ENCODE data around the gene RELT. TPM values are rescaled to one million over a fixed set of nuclear protein-coding genes. Genes with fewer than 3 reads are reported as not detected.

Gene RELT
- total RNA-seq, 1 experiment from 2014 or later: 10.2 TPM

- H2BK12ac ChIP-seq (ENCODE audit: insufficient read length, low read depth, low read length): no peak overlapping the region
- H3K9me3 Mint-ChIP-seq: no peaks in the 10 kb centered on the region
- no peak overlapping the region for H3K23ac ChIP-seq (ENCODE audit: insufficient read length, low read depth, low read length)
- H3K36me3 Mint-ChIP-seq (ENCODE audit: insufficient read depth in 1 of 3, low read depth in 3 of 3): peaks cover 0 to 3% (median 0%) of the 10 kb centered on the region in 3 experiments; a peak in 1 of 7 replicates
- no peak overlapping the region for H2BK20ac ChIP-seq (ENCODE audit: low read depth, low read length, poor library complexity, severe bottlenecking)
- no peak overlapping the region for H3K9ac ChIP-seq (ENCODE audit: extremely low read depth, insufficient read length, low read length)
- no peak overlapping the region for H3K56ac ChIP-seq (ENCODE audit: insufficient read length, low read depth, low read length)
- H3K18ac ChIP-seq (ENCODE audit: insufficient read length, low read depth, low read length): no peak overlapping the region
- no peaks in the 10 kb centered on the region for H3K9me3 ChIP-seq (ENCODE audit: control insufficient read depth, low read depth, low read length)
- no peak overlapping the region for H2AK5ac ChIP-seq (ENCODE audit: insufficient read length, low read length)
- no peaks in the 10 kb centered on the region for H4K20me1 ChIP-seq (ENCODE audit: control insufficient read depth, insufficient read depth, insufficient read length)
- no peak overlapping the region for H3K4me2 ChIP-seq (ENCODE audit: insufficient read depth, insufficient read length, low read length)
- no peak overlapping the region for H2BK15ac ChIP-seq (ENCODE audit: low read depth, low read length)
- H4K91ac ChIP-seq (ENCODE audit: insufficient read length, low read depth, low read length): no peak overlapping the region
- H3K27ac Mint-ChIP-seq: no peak overlapping the region
- H3K27ac ChIP-seq (ENCODE audit: insufficient read length, low read depth, low read length): no peak overlapping the region
- H2BK5ac ChIP-seq (ENCODE audit: insufficient read length, low read length): no peak overlapping the region
- no peak overlapping the region for H4K5ac ChIP-seq (ENCODE audit: insufficient read length, low read depth, low read length)
- WGBS (ENCODE audit: extremely low coverage, insufficient read length, low lambda C conversion rate): no CpG with 5 or more reads among the region's 5 CpGs
- no peak overlapping the region for H4K8ac ChIP-seq (replicated peaks; ENCODE audit: insufficient read length, low read depth, low read length)
- H3K4ac ChIP-seq (ENCODE audit: low read depth, low read length): no peak overlapping the region
- H3K4me1 ChIP-seq (ENCODE audit: insufficient read depth, low read length): no peaks in the 10 kb centered on the region
- H3K23me2 ChIP-seq (ENCODE audit: insufficient read length, low read depth, low read length, poor library complexity, severe bottlenecking): no peaks in the 10 kb centered on the region
- no peak overlapping the region for H2BK120ac ChIP-seq (ENCODE audit: low read depth, low read length, poor library complexity, severe bottlenecking)
- H3K4me1 Mint-ChIP-seq: peaks cover 19% of the 10 kb centered on the region in 2 experiments
- H3T11ph ChIP-seq (ENCODE audit: low read length): no peak overlapping the region
- no peak overlapping the region for H3K4me3 Mint-ChIP-seq
- H3K79me2 ChIP-seq (ENCODE audit: insufficient read depth, low read length): no peaks in the 10 kb centered on the region
- no peak overlapping the region for H2AFZ ChIP-seq (ENCODE audit: low read length)
- TF ChIP-seq, protein P1, sequence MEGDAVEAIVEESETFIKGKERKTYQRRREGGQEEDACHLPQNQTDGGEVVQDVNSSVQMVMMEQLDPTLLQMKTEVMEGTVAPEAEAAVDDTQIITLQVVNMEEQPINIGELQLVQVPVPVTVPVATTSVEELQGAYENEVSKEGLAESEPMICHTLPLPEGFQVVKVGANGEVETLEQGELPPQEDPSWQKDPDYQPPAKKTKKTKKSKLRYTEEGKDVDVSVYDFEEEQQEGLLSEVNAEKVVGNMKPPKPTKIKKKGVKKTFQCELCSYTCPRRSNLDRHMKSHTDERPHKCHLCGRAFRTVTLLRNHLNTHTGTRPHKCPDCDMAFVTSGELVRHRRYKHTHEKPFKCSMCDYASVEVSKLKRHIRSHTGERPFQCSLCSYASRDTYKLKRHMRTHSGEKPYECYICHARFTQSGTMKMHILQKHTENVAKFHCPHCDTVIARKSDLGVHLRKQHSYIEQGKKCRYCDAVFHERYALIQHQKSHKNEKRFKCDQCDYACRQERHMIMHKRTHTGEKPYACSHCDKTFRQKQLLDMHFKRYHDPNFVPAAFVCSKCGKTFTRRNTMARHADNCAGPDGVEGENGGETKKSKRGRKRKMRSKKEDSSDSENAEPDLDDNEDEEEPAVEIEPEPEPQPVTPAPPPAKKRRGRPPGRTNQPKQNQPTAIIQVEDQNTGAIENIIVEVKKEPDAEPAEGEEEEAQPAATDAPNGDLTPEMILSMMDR (conservative IDR thresholded peaks at IDR 0.05): no peak
- no peaks in the 10 kb centered on the region for H3K27me3 ChIP-seq (ENCODE audit: insufficient read depth, low read length)
- no peak for DNase-seq
- H3K79me1 ChIP-seq (ENCODE audit: insufficient read depth, low read depth, low read length, poor library complexity, severe bottlenecking): no peaks in the 10 kb centered on the region
- H3K14ac ChIP-seq (ENCODE audit: insufficient read depth, low read length): no peak overlapping the region
- peaks cover 2% of the 10 kb centered on the region for H3K27me3 Mint-ChIP-seq (ENCODE audit: low read depth)
Measured at GRCh38 chr11:73398132-73398526, 21.9 kb downstream of the RELT start.

All from H9 (cell line).